ENCODE measurements around the gene SETD3.

SETD3 gene

GRCh38 chr14:99459481-99460100 is 21.1 kb downstream of the SETD3 start:
- no peak for DNase-seq (ENCODE audit: low read depth)

GRCh38 chr14:99454246-99454645 is 26.4 kb downstream of the SETD3 start:
- no peak for DNase-seq (ENCODE audit: low read depth)

GRCh38 chr14:99452968-99453367 is 27.7 kb downstream of the SETD3 start:
- DNase-seq (ENCODE audit: low read depth), result no peak

- DNase-seq (ENCODE audit: low read depth), result no peak
Measured at GRCh38 chr14:99451234-99451633, 29.4 kb downstream of the SETD3 start.

- no peak for DNase-seq (ENCODE audit: low read depth)
Measured at GRCh38 chr14:99450266-99450665, 30.4 kb downstream of the SETD3 start.

- no peak for DNase-seq (ENCODE audit: low read depth)
Measured at GRCh38 chr14:99447739-99448138, 32.9 kb downstream of the SETD3 start.

- DNase-seq (ENCODE audit: low read depth), result no peak
Measured at GRCh38 chr14:99445931-99446330, 34.7 kb downstream of the SETD3 start.

- no peak for DNase-seq (ENCODE audit: low read depth)
Measured at GRCh38 chr14:99441918-99442317, 38.7 kb downstream of the SETD3 start.

- DNase-seq (ENCODE audit: low read depth), result no peak
Measured at GRCh38 chr14:99441157-99441870, 39.3 kb downstream of the SETD3 start.

- DNase-seq (ENCODE audit: low read depth), result no peak
Measured at GRCh38 chr14:99440278-99440677, 40.4 kb downstream of the SETD3 start.

- DNase-seq (ENCODE audit: low read depth), result no peak
Measured at GRCh38 chr14:99437706-99438105, 43.0 kb downstream of the SETD3 start.

- DNase-seq (ENCODE audit: low read depth), result no peak
Measured at GRCh38 chr14:99436247-99437180, 44.1 kb downstream of the SETD3 start.

- DNase-seq (ENCODE audit: low read depth), result no peak
Measured at GRCh38 chr14:99435327-99435726, 45.3 kb downstream of the SETD3 start.

- no peak for DNase-seq (ENCODE audit: low read depth)
Measured at GRCh38 chr14:99432485-99432884, 48.2 kb downstream of the SETD3 start.

- no peak for DNase-seq (ENCODE audit: low read depth)
Measured at GRCh38 chr14:99431986-99432385, 48.7 kb downstream of the SETD3 start.

GRCh38 chr14:99430491-99430890 is 50.2 kb downstream of the SETD3 start:
- DNase-seq (ENCODE audit: low read depth), result no peak

- no peak for DNase-seq (ENCODE audit: low read depth)
Measured at GRCh38 chr14:99427632-99428300, 52.9 kb downstream of the SETD3 start.

GRCh38 chr14:99426813-99427346 is 53.8 kb downstream of the SETD3 start:
- DNase-seq (ENCODE audit: low read depth), result no peak

GRCh38 chr14:99426265-99426664 is 54.4 kb downstream of the SETD3 start:
- DNase-seq (ENCODE audit: low read depth), result no peak

- no peak for DNase-seq (ENCODE audit: low read depth)
Measured at GRCh38 chr14:99425272-99425681, 55.4 kb downstream of the SETD3 start.

- no peak for DNase-seq (ENCODE audit: low read depth)
Measured at GRCh38 chr14:99424306-99424877, 56.3 kb downstream of the SETD3 start.

- DNase-seq (ENCODE audit: low read depth), result no peak
Measured at GRCh38 chr14:99423434-99423833, 57.2 kb downstream of the SETD3 start.
